ENCODE data around the gene DOCK3. TPM values are rescaled to one million over a fixed set of nuclear protein-coding genes. Genes with fewer than 3 reads are reported as not detected.

DOCK3 gene
- total RNA-seq, 1 donor from 2014 or later: 1.3 TPM

DNA sequence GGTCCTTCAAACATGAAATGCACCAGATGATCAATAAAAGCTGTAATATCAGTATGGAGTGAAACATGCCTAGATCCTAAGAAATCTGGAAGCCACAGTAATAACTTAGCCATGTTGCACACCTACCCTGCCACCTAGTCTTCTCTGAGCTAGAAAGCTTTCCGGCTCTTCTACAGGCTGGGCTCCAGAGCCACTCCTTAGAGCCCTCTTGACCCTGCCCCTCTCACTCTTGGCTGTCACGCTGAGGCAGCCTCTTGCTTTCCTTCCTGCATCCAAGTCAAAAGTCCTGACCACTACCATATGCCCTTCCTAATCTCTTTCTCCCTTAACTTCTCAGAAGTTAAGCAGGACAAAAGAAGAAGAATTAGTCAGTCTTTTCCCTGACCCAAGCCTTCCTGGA lies 734.1 kb downstream of the DOCK3 start:
- DNase-seq (ENCODE audit: low spot score): no peak

DNA sequence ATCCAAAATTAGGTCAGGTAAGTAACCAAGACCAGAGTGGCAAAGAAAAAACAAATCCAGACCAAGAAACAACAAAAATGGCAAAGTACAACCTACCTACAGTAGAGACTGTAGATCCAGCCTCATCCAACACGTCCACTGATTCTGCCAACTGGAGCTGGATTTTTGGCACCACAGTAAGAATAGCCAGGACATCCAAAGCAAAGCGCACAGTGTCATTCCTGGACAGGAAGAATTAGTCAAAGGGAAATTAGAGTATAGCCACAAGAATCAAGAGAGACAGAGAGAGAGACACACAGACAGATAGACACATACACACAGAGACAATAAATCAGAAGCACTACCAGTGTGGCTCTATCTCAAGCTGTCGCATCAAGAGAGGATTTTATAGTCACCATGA lies 747.5 kb downstream of the DOCK3 start:
- no peak for DNase-seq (ENCODE audit: low spot score)

DNA sequence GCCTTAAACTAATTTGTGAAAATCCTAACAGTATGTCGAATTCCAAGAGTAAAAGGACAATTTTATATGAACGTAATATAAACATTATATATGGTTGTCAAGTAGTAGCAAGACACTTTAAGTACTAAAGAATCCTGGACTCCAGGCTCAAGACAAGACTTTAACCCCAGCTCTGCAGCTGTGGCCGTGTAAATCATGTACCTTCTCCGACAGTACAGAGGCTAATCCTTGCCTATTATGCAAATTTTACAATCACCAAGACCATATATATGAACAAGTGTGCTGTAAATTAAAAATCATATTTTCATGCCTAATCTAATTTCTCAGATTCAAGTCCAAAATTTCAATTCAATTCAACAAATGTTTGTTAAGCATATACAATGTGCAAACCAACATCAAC lies 752.2 kb downstream of the DOCK3 start:
- DNase-seq (ENCODE audit: low spot score): no peak

DNA sequence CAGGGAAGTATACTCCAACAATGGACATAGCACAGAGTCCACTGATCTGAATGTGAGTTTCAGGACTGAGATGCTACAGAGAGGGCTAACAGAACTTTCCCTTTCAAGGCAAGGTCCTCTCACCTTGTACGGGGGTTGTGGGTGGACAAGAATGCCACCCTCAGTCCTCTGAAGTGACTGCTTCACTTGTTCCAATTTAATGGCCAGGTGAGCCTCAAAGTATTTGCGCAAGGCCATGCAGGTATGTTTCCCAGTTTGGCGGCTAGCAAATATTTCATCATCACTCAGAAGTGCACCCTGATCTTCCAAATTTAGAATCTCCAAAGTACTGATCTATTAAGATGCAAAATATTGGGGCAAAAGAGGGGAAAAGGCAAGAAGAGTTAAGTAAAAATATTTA lies 754.4 kb downstream of the DOCK3 start:
- DNase-seq (ENCODE audit: low spot score): no peak

Other genes starting within 250 kb of the DOCK3 start
- 1.8 TPM for gene CACNA2D2, start 171.3 kb upstream of the DOCK3 start, total RNA-seq
- 12.3 TPM for gene C3orf18, start 107.2 kb upstream of the DOCK3 start, total RNA-seq
- gene HEMK1, start 105.4 kb upstream of the DOCK3 start, total RNA-seq: 29.3 TPM
- gene CISH, start 63.2 kb upstream of the DOCK3 start, total RNA-seq: 6.2 TPM
- gene MAPKAPK3, start 57.8 kb upstream of the DOCK3 start, total RNA-seq: 27.4 TPM

All from mucosa of gallbladder (tissue), 1 donor.